SH-SY5Y (cell line): ENCODE results near the gene APBA3.

Experiments
- GATA2 ChIP-seq: IDR thresholded peaks from 2 replicates; pipeline ENCODE4 v1.6.1; 2011; ENCODE audit warnings: mild to moderate bottlenecking, low read depth, low read length
- GATA3 ChIP-seq: IDR thresholded peaks from 2 replicates; pipeline ENCODE4 v1.6.1; 2011; ENCODE audit warnings: low read depth, mild to moderate bottlenecking, low read length, moderate library complexity

APBA3 gene

GRCh38 chr19:3796358-3796757 is 34.9 kb upstream of the APBA3 start:
- TF ChIP-seq GATA2 (no peak), GATA3 (no peak)

- TF ChIP-seq GATA3 (no peak), GATA2 (no peak)
These were observed 32.3 kb upstream of the APBA3 start for GRCh38 chr19:3793799-3794198.

GRCh38 chr19:3792114-3792513 is 30.6 kb upstream of the APBA3 start:
- no peak for TF ChIP-seq GATA3
- no peak for TF ChIP-seq GATA2

- TF ChIP-seq GATA2, result no peak
- no peak for TF ChIP-seq GATA3
These were observed 29.4 kb upstream of the APBA3 start for GRCh38 chr19:3790941-3791340.

DNA sequence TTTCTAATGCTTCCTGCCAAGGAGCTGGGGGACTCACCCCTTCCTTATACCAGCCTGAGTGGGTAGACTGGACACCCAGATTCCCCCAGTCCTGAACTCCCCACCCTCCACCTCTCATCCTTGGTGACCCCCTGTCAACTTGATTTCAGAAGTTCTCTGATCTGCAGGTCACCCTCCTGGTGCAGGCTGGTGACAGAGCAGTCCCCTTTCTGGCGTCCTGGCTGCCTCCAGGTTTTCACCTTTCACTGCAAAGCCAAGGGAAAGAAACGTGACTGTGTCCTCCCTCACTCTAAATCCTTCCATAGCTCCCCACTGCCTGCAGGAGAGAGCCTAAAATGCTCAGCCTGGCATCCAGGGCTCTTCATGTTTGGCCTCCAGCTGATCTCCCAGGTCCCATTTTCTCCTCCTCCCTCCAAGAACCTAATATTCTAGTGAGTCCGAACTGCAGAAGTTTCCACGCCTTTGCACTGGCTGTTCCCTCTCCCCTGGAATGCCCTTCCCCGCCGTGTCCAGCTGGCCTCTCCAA is 28.8 kb upstream of the APBA3 start:
- TF ChIP-seq GATA3 (no peak), GATA2 (no peak)

DNA sequence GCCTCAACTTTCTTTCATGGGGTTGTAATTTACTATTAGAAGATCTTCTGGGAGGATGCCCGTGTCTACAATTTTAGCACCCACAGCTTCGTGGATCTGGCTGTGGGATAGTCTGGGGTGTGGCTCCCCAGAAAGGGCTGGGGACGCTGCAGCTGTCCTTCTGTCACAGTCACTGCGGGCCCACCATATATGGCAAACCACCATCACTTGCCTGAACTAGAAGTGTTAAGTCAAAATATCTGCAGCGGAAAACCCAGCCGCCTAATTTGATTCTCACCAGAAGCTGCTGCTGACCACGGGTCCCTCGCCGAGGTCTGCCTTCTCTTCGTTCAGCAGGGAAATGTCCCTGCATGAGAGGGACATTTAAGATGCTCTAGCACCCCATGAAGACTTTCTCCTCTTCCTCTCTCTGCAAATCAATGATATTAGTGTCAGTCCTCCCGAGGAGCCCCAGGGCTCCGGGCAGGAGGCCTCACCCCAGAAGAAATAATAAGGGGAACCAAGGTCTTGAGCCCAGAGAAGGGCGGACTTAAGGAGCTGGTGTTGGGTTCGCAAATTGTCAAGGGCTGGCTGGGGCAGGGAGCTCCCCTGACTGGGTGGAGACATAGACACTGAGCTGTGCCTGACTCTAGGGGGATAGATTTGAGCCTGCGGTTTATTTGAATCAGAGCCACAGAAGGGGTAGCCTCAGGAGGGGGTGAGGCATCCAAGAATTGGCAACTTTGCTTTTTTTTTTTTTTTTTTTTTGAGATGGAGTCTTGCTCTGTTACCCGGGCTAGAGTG is 27.7 kb upstream of the APBA3 start:
- no peak for TF ChIP-seq GATA2
- TF ChIP-seq GATA3, result no peak

- TF ChIP-seq GATA3 (no peak), GATA2 (no peak)
These were observed 24.7 kb upstream of the APBA3 start, which contains the start of gene MATK for GRCh38 chr19:3785938-3786824. TSS of gene MATK (minus strand) at chr19:3786381. CDS start at chr19:3785135, 1,246 bp downstream.

DNA sequence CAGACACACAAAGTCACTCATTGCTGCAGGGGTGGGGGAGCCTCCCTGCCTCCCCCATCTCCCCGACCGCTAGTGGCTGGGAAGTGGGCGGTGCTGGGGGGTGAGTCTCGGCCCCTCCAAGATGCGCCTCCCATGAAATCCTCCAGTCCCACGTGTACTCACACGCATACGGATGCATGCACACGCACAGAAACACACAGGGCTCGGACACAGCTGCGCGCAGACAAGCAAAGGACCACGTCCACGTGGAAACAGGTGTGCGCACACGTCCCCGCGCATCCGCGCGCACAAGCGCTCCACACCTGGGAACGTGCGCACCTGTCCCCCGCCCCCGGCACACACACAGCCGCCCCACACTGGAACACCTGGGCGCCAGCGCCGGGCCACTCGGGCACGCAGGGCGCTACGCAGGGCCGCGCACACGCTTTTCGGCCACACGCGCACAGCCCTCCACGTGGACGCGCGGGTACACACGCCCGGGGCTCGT is 24.0 kb upstream of the APBA3 start:
- TF ChIP-seq GATA2 (no peak), GATA3 (no peak)

DNA sequence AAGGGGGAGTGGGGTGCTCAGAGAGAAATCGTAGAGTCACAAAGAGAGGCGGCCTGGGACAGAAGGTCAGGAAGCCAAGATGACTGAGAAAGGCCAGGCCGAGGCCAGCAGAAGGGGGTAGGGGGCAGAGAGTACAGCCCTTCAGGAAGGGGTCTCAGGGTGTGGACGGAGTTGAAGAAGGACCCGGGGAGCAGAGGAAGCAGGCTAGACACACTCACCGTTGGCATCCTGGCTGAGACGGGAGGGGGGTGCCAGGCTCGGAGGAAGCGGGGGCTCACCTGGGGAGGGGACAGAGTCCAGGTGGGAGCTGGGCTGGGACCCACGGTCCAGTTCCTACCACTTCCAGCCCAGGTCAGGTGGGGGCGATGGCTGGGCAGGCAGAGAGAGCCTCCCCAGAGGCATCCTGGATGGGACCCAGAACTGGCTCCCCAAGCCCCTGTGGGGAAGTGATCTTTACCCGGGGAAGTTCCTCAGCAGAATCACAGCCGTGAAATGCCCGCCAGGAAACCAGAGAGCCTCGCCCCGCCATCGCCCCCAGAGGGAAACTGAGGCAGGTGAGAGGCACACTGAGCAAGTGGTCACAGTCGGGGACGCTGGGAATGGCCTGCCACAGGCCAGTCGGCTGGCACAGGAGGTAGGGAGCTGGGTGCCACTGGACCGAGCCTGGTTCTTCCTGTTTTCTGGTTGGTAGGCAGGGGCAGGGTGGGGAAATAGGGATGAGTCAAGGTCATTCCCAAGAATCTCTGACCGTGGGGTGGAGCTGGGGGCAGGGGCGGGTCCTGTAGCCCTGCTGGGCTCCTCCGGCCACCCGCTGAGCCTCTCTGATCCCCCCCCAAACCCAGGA is 23.3 kb upstream of the APBA3 start:
- no peak for TF ChIP-seq GATA3
- TF ChIP-seq GATA2, result no peak

GRCh38 chr19:3783660-3784584 is 22.4 kb upstream of the APBA3 start:
- no peak for TF ChIP-seq GATA2
- TF ChIP-seq GATA3, result no peak

GRCh38 chr19:3782903-3783302 is 21.4 kb upstream of the APBA3 start:
- TF ChIP-seq GATA3 (no peak), GATA2 (no peak)

- TF ChIP-seq GATA2 (no peak), GATA3 (no peak)
These were observed 20.8 kb upstream of the APBA3 start for GRCh38 chr19:3782330-3782729.

GRCh38 chr19:3781603-3782002 is 20.1 kb upstream of the APBA3 start:
- TF ChIP-seq GATA2 (no peak), GATA3 (no peak)
